ENCODE measurements around the gene TMPRSS11A. TPM values are rescaled to one million over a fixed set of nuclear protein-coding genes. Genes with fewer than 3 reads are reported as not detected.

TMPRSS11A gene
- total RNA-seq, 1 donor from 2014 or later, result not detected

GRCh38 chr4:67874986-67875385, 88.3 kb downstream of the TMPRSS11A start:
- peak; percentile 5 for DNase-seq (ENCODE audit: low read depth)

DNA sequence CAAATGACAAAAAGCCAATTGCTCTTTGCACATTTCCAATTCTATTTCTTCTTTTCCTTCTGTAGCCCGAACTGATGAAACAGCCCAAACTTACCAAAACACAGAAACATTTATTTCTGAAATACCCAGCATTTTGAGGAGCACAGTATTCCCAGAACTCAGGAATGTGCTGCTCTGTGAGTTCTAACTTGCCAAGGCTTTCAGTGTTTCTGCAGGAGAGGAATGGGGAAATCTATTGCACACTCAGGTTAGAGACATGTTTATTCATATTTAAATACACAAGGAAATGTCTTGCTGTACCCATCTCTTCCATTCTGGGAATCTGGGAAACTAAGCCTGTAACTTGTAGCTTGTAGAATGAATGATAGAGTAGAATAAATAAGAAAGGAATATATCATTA, 90.2 kb downstream of the TMPRSS11A start:
- DNase-seq (ENCODE audit: low read depth), result no peak

- peak; percentile 67 for DNase-seq (ENCODE audit: low read depth)
Observed at GRCh38 chr4:67871867-67872266, 91.4 kb downstream of the TMPRSS11A start.

- no peak for DNase-seq (ENCODE audit: low read depth)
Observed at GRCh38 chr4:67869580-67870190, 93.6 kb downstream of the TMPRSS11A start.

- no peak for DNase-seq (ENCODE audit: low read depth)
Observed at GRCh38 chr4:67861513-67861912, 101.8 kb downstream of the TMPRSS11A start.

Other genes starting within 250 kb of the TMPRSS11A start
- gene GNRHR, start 209.1 kb downstream of the TMPRSS11A start, total RNA-seq, result not detected in 2 replicates
- gene TMPRSS11D, start 79.5 kb downstream of the TMPRSS11A start, total RNA-seq, result not detected in 2 replicates
- gene TMPRSS11F, start 166.4 kb upstream of the TMPRSS11A start, total RNA-seq, result not detected in 2 replicates

All from myocyte (in vitro differentiated cells).